RWPE1 (cell line): ENCODE data around the gene CASZ1.

ENCODE experiments used
- CTCF ChIA-PET: fragments of 350-600 bp; sonication (Branson Sonifier 250); formaldehyde crosslinking; extraction: SDS; loops from one replicate; lab custom pipeline; 2021; lab: Yijun Ruan, JAX
- POLR2A ChIA-PET: fragments of 400-600 bp; formaldehyde crosslinking; extraction: SDS; loops from one replicate; lab custom pipeline; 2020; ENCODE audit warnings: antibody characterized with exemption; ENCODE audit not compliant: low non-redundant PET; lab: Yijun Ruan, JAX
- DNase-seq: peaks from one replicate; pipeline ENCODE4 v3.0.0; 2012; ENCODE audit warnings: low spot score
- H3K27ac ChIP-seq: fragments of 450-650 bp; 2 replicates; pipeline ENCODE4 v1.5.1; 2017
- CTCF ChIP-seq: fragments of 450-650 bp; conservative IDR thresholded peaks from 2 replicates; pipeline ENCODE4 v1.5.1; 2017; ENCODE audit warnings: low read depth, mild to moderate bottlenecking

CASZ1 gene

DNA sequence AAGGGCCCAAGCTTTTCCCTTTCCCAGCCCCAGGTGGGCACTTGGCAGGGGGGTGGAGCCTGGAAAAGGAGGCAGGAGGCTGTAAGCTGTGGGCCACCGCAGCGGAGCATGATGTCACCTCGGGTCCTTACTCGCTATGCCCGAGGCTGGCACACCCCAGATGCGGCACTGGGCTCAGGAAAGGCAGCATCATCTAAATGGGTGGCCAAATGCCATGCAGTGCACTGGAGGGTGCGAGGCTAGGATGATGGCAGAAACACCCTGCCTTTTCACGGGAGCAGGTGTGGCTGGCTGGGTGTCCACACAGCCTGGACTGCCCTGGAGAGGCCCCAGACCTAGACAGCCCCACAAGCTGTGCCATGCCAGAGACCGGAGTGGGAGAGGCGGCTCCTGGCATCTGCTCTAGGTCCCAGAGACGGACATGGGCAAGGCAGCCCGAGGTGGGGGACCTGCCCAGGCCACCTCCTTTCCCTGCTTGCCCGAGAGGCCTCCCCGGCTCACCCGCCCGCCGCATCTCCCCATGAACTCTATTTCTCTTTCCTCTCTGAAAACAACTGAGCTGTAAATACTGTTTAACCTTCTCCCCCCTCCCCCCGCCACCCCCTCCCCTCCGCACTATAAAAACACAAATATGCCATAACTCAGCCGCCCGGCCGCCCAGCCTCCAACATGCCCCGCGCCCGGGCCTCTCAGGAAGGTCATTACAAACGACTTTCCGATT is 124.7 kb downstream of the CASZ1 start:
- TF ChIP-seq CTCF: no peak
- ChIA-PET CTCF (no interaction called here), POLR2A (no interaction called here)
- peak overlapping the region; percentile 4; the same call in 1 of the 2 replicates for H3K27ac ChIP-seq
- no peak for DNase-seq

DNA sequence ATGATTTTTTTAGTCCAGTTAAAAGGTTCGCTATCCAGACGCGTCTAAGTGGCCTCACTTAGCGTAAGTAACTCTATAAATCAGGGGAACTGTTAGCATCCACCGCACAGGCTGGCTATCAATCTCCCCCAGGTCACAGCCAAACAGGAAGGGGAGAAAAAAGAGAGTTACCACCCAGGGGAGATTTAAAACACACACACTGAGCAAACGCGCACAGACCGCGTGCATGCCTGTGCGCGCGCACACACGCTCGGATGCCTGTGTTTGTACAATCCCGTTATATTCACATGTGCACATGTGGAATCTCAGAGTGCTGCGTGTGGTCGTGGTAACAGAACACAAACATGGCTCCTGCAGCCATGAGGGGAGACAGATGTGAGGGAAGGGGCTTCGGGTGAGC is 125.4 kb downstream of the CASZ1 start:
- no peak for DNase-seq
- ChIA-PET CTCF (no interaction called here), POLR2A (interaction anchor here (0.7 kb wide), 1 partner anchor 387 kb away, joined by 5 read pairs; no protein-coding TSS in a partner anchor)
- peak overlapping the region; percentile 4; the same call in 1 of the 2 replicates for H3K27ac ChIP-seq
- no peak for TF ChIP-seq CTCF

GRCh38 chr1:10670190-10670589 is 126.3 kb downstream of the CASZ1 start:
- no peak for TF ChIP-seq CTCF
- DNase-seq: no peak
- POLR2A ChIA-PET: no interaction called here
- peak overlapping the region; percentile 0; the same call in 1 of the 2 replicates for H3K27ac ChIP-seq
- CTCF ChIA-PET: no interaction called here

DNA sequence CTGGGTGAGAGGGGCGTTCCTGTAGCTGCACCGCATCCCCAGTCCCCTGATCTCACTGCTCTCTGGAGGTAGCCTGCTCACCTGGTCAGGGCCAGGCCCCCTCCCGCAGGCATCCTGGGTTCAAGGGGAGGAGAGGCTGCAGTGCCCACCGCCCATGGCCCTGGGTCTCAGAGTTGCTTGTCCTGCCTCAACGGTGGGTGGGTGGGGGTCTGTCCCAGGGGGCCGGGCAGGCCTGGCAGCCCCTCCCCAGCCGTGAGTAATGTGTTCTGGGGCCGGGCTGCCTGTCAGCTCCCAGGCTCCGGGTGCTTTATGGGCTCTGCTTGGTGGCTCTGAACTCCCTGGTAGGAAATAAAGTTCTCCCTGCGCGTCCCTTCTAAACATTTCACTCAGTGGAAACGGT is 126.9 kb downstream of the CASZ1 start:
- CTCF ChIA-PET: no interaction called here
- POLR2A ChIA-PET: no interaction called here
- peak overlapping the region; percentile 0; the same call in 1 of the 2 replicates for H3K27ac ChIP-seq
- TF ChIP-seq CTCF: no peak
- DNase-seq: no peak

DNA sequence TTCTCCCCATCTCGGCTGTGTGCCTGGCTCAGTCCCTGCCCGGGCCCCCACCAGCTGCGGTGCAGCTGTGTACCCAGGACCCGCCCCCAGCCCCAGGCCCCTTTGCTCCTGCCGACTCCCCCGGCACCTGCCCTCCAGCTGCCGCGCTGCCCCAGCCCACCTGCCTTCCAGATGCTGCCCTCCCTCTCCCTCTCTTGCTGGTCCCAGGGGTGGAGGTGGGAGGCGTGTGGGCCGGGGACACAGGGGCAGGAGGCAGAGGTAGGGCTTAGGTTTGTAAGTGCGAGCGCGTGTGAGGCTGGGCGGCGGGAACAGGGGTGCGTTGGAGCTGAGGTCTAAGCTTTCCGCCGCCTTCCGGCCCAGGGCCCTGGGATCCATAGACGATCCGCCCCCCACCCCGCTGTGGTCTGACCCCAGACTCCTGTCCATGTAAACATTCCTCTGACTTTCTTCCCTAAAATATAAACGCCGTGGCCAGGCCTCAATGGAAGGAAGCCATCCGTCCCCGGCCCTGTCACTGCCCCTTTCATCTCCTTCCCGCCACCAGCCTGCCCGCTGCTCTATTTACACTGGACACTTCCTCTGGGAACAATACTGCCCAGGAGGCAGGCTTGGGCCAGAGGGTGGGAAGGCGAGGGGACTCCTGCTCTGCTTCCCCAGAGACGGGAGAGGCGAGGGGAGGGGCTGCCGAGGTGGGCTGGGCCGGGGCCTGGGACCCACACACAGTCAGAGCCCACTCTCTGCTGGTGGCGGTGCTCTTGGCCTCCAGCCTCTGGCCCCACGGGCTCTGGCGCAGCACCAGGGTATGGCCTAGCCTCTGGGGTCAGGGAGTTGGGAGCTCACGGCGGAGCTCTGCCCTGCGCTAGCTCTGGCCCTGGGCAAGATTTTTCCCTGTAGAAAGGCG is 128.3 kb downstream of the CASZ1 start:
- no peak overlapping the region for H3K27ac ChIP-seq
- POLR2A ChIA-PET: no interaction called here

More for the DNA sequence above, 128.3 kb downstream of the CASZ1 start:
- DNase-seq: no peak
- TF ChIP-seq CTCF: no peak
- CTCF ChIA-PET: interaction anchor here (0.6 kb wide), 1 partner anchor 23 kb away, joined by 3 read pairs; no protein-coding TSS in a partner anchor
